Neuronal stem cell (in vitro differentiated cells): Measurements from ENCODE around the gene LUC7L2.
"Not testable (repeated sequence)": the region's sequence is repeated elsewhere in the genome, so short reads cannot be mapped to it uniquely, and the experiment has no call there.

Source experiments
- DNase-seq: peaks from one replicate; pipeline ENCODE4 v3.0.0-alpha.2; 2013; ENCODE audit warnings: low spot score
- H2AFZ ChIP-seq: one replicate; pipeline ENCODE4 v1.6.1; 2013; ENCODE audit warnings: mild to moderate bottlenecking, low read length, inconsistent platforms
- H2AK5ac ChIP-seq: 2 replicates; pipeline ENCODE4 v1.6.1; 2013; ENCODE audit warnings: low read depth, mild to moderate bottlenecking, inconsistent platforms, low read length, moderate library complexity, mixed read lengths
- H2BK120ac ChIP-seq: 2 replicates; pipeline ENCODE4 v1.6.1; 2013; ENCODE audit warnings: low read depth, mild to moderate bottlenecking, inconsistent platforms, low read length, moderate library complexity, mixed read lengths
- H2BK12ac ChIP-seq: one replicate; pipeline ENCODE4 v1.6.1; 2013; ENCODE audit warnings: low read length, inconsistent platforms
- H2BK15ac ChIP-seq: 2 replicates; pipeline ENCODE4 v1.6.1; 2013; ENCODE audit warnings: mild to moderate bottlenecking, low read length, inconsistent platforms, mixed read lengths
- H2BK5ac ChIP-seq: one replicate; pipeline ENCODE4 v1.6.1; 2013; ENCODE audit warnings: inconsistent platforms, mild to moderate bottlenecking, low read length, moderate library complexity
- H3K14ac ChIP-seq: one replicate; pipeline ENCODE4 v1.6.1; 2013; ENCODE audit warnings: low read length, inconsistent platforms
- H3K18ac ChIP-seq: 2 replicates; pipeline ENCODE4 v1.6.1; 2013; ENCODE audit warnings: low read length, inconsistent platforms
- H3K23ac ChIP-seq: 2 replicates; pipeline ENCODE4 v1.6.1; 2013; ENCODE audit warnings: low read depth, mild to moderate bottlenecking, mixed read lengths, low read length, inconsistent platforms; ENCODE audit not compliant: poor library complexity
- H3K27ac ChIP-seq: replicated peaks from 3 replicates; pipeline ENCODE4 v1.5.1; 2013; ENCODE audit warnings: low read length, inconsistent platforms
- H3K27me3 ChIP-seq, 3 experiments: 2 replicates each; pipeline ENCODE4 v1.6.1; 2013; ENCODE audit warnings: low read length in 3 of 3, mild to moderate bottlenecking in 2 of 3, inconsistent platforms in 1 of 3, low read depth in 1 of 3, mixed read lengths in 1 of 3, moderate library complexity in 1 of 3; ENCODE audit not compliant: control insufficient read depth in 3 of 3, insufficient read depth in 3 of 3
- H3K36me3 ChIP-seq, 2 donors: replicated peaks in 1 of 2; 2 replicates each; pipeline ENCODE4 v1.6.1; 2013; ENCODE audit warnings: low read length in 2 of 2; ENCODE audit not compliant: control insufficient read depth in 2 of 2, insufficient read depth in 2 of 2
- H3K4ac ChIP-seq: 2 replicates; pipeline ENCODE4 v1.6.1; 2013; ENCODE audit warnings: inconsistent platforms, mild to moderate bottlenecking, low read length, moderate library complexity
- H3K4me1 ChIP-seq, 2 donors: 1 replicate in 1 of 2; 2 replicates in 1 of 2; pipeline ENCODE4 v1.6.1; 2013; ENCODE audit warnings: low read length in 2 of 2, low read depth in 1 of 2; ENCODE audit not compliant: control insufficient read depth in 2 of 2, insufficient read depth in 1 of 2
- H3K4me2 ChIP-seq: one replicate; pipeline ENCODE4 v1.6.1; 2013; ENCODE audit warnings: mild to moderate bottlenecking, low read length, inconsistent platforms; ENCODE audit not compliant: insufficient read depth, poor library complexity, severe bottlenecking
- H3K4me3 ChIP-seq, 2 donors: 2 replicates each; pipeline ENCODE4 v1.5.1; 2013; ENCODE audit warnings: low read length in 2 of 2, mild to moderate bottlenecking in 2 of 2, inconsistent platforms in 1 of 2, moderate library complexity in 1 of 2
- H3K79me1 ChIP-seq: one replicate; pipeline ENCODE4 v1.6.1; 2013; ENCODE audit warnings: low read depth, mild to moderate bottlenecking, inconsistent platforms, low read length, moderate library complexity
- H3K9ac ChIP-seq: one replicate; pipeline ENCODE4 v1.6.1; 2013; ENCODE audit warnings: mild to moderate bottlenecking, low read depth, low read length, inconsistent platforms; ENCODE audit not compliant: poor library complexity
- H3K9me3 ChIP-seq, 2 donors: replicated peaks in 1 of 2; 2 replicates each; pipeline versions ENCODE3 to v1.6.1; 2013; ENCODE audit warnings: low read length in 2 of 2, mild to moderate bottlenecking in 2 of 2, inconsistent platforms in 1 of 2, low read depth in 1 of 2, mixed read lengths in 1 of 2, moderate library complexity in 1 of 2; ENCODE audit not compliant: control insufficient read depth in 2 of 2, insufficient read depth in 1 of 2
- H4K8ac ChIP-seq: one replicate; pipeline ENCODE4 v1.6.1; 2013; ENCODE audit warnings: low read depth, mild to moderate bottlenecking, inconsistent platforms, low read length, moderate library complexity
- H4K91ac ChIP-seq: one replicate; pipeline ENCODE4 v1.6.1; 2013; ENCODE audit warnings: low read length, low read depth, mild to moderate bottlenecking, inconsistent platforms; ENCODE audit not compliant: poor library complexity
- WGBS, 2 donors: extraction: QIAGEN DNeasy Blood & Tissue Kit; methylation state at CpG; one replicate each; pipeline ENCODE4 v1.1.7; 2013; ENCODE audit warnings: missing lambda C conversion rate in 2 of 2, mixed read lengths in 1 of 2; ENCODE audit not compliant: insufficient read length in 2 of 2, insufficient replicate concordance in 1 of 2; ENCODE audit errors: extremely low coverage in 2 of 2; 5-methylcytosine and 5-hydroxymethylcytosine counted together

Gene LUC7L2

GRCh38 chr7:139463421-139463820 lies 103.7 kb downstream of the LUC7L2 start:
- H3K4me2 ChIP-seq, H3K36me3 ChIP-seq, H4K91ac ChIP-seq, H3K23ac ChIP-seq, DNase-seq, H2AK5ac ChIP-seq, H2BK15ac ChIP-seq, H2BK12ac ChIP-seq, H3K27ac ChIP-seq, H3K4ac ChIP-seq, H3K9ac ChIP-seq, H3K4me1 ChIP-seq, H3K4me3 ChIP-seq, H3K14ac ChIP-seq, H3K9me3 ChIP-seq, H2BK120ac ChIP-seq, H2BK5ac ChIP-seq, H2AFZ ChIP-seq, H4K8ac ChIP-seq, H3K18ac ChIP-seq, H3K79me1 ChIP-seq, H3K27me3 ChIP-seq: not testable (repeated sequence)
- no CpG with 5 or more reads among the region's 12 CpGs for WGBS, 2 donors

- not testable (repeated sequence) for H3K79me1 ChIP-seq, H3K9ac ChIP-seq, H3K4me2 ChIP-seq, DNase-seq, H2AK5ac ChIP-seq, H3K9me3 ChIP-seq, H4K8ac ChIP-seq, H2AFZ ChIP-seq, H3K27ac ChIP-seq, H3K23ac ChIP-seq, H3K4ac ChIP-seq, H3K14ac ChIP-seq, H4K91ac ChIP-seq, H2BK12ac ChIP-seq, H3K4me1 ChIP-seq, H3K36me3 ChIP-seq, H2BK5ac ChIP-seq, H3K27me3 ChIP-seq, H2BK120ac ChIP-seq, H2BK15ac ChIP-seq, H3K4me3 ChIP-seq, H3K18ac ChIP-seq
- WGBS, 2 donors: no CpG with 5 or more reads among the region's 4 CpGs
These were observed 104.8 kb downstream of the LUC7L2 start for GRCh38 chr7:139464511-139464910.

- not testable (repeated sequence) for H2BK5ac ChIP-seq, H4K8ac ChIP-seq, H3K9me3 ChIP-seq, H3K27me3 ChIP-seq, H3K4me2 ChIP-seq, H3K79me1 ChIP-seq, H3K4me1 ChIP-seq, H3K27ac ChIP-seq, H2BK120ac ChIP-seq, H2AFZ ChIP-seq, H2AK5ac ChIP-seq, H3K4me3 ChIP-seq, H4K91ac ChIP-seq, H3K4ac ChIP-seq, DNase-seq, H2BK15ac ChIP-seq, H3K23ac ChIP-seq, H3K36me3 ChIP-seq, H3K9ac ChIP-seq, H3K18ac ChIP-seq, H2BK12ac ChIP-seq, H3K14ac ChIP-seq
- no CpG with 5 or more reads among the region's 10 CpGs for WGBS, 2 donors
These were observed 105.4 kb downstream of the LUC7L2 start for GRCh38 chr7:139465072-139465471.

DNA sequence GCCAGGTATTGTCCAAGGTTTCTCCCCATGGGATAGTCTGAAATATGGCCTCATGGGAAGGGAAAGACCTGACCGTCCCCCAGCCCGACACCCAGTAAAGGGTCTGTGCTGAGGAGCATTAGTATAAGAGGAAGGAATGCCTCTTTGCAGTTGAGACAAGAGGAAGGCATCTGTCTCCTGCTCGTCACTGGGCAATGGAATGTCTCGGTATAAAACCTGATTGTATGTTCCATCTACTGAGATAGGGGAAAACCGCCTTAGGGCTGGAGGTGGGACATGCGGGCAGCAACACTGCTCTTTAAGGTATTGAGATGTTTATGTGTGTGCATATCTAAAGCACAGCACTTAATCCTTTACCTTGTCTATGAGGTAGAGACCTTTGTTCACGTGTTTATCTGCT lies 108.0 kb downstream of the LUC7L2 start:
- not testable (repeated sequence) for H3K4ac ChIP-seq, H4K91ac ChIP-seq, H3K27me3 ChIP-seq, H2BK15ac ChIP-seq, H3K27ac ChIP-seq, H3K18ac ChIP-seq, H3K9ac ChIP-seq, H2BK5ac ChIP-seq, H3K4me2 ChIP-seq, H2BK120ac ChIP-seq, H2BK12ac ChIP-seq, H3K9me3 ChIP-seq, H4K8ac ChIP-seq, H3K23ac ChIP-seq, H3K79me1 ChIP-seq, H3K36me3 ChIP-seq, H3K4me1 ChIP-seq, H2AFZ ChIP-seq, H2AK5ac ChIP-seq, DNase-seq, H3K4me3 ChIP-seq, H3K14ac ChIP-seq
- no CpG with 5 or more reads among the region's 7 CpGs for WGBS, 2 donors
